CD4-positive, alpha-beta T cell (primary cell): ENCODE results near the gene C1QL4. TPM values are rescaled to one million over a fixed set of nuclear protein-coding genes. Genes with fewer than 3 reads are reported as not detected.

ENCODE experiments used
- ATAC-seq: fragments of 200-7000 bp; cut with Tn5 transposase; one replicate; pipeline ENCODE4 v1.10.0; 2022; ENCODE audit warnings: mild to moderate bottlenecking; ENCODE audit not compliant: poor library complexity
- CTCF ChIA-PET: fragments of 350-600 bp; sonication (Branson Sonifier 250); formaldehyde crosslinking; loops from one replicate; lab custom pipeline; 2021; ENCODE audit warnings: antibody characterized with exemption, inconsistent platforms; lab: Charles Lee
- POLR2A ChIA-PET: fragments of 350-600 bp; sonication (Branson Sonifier 250); formaldehyde crosslinking; loops from one replicate; lab custom pipeline; 2021; ENCODE audit warnings: antibody characterized with exemption, inconsistent platforms; lab: Charles Lee
- DNase-seq, 14 experiments: peaks; one replicate each; pipeline ENCODE4 v3.0.0-alpha.2; 2013 to 2020; ENCODE audit warnings: mixed read lengths in 2 of 14
- H3K27ac ChIP-seq, 2 donors: one replicate each; pipeline versions ENCODE4 v1.5.1 to v1.7.0; 2013; ENCODE audit warnings: low read length in 2 of 2, low read depth in 1 of 2, mild to moderate bottlenecking in 1 of 2
- H3K27me3 ChIP-seq, 2 experiments: 1 replicate in 1 of 2; 2 replicates in 1 of 2; pipeline versions ENCODE4 v1.6.1 to v1.7.0; 2013; ENCODE audit warnings: low read length in 2 of 2, control low read depth in 1 of 2, mild to moderate bottlenecking in 1 of 2, moderate library complexity in 1 of 2; ENCODE audit not compliant: insufficient read depth in 2 of 2, control insufficient read depth in 1 of 2
- H3K36me3 ChIP-seq: one replicate; pipeline ENCODE4 v1.6.1; 2013; ENCODE audit warnings: low read length, control low read depth; ENCODE audit not compliant: insufficient read depth
- H3K4me1 ChIP-seq: one replicate; pipeline ENCODE4 v1.6.1; 2013; ENCODE audit warnings: low read length, control low read depth; ENCODE audit not compliant: insufficient read depth
- H3K4me3 ChIP-seq: one replicate; pipeline ENCODE4 v1.5.1; 2013; ENCODE audit warnings: mild to moderate bottlenecking, low read length, moderate library complexity
- H3K9me3 ChIP-seq, 2 experiments: 1 replicate in 1 of 2; 2 replicates in 1 of 2; pipeline versions ENCODE4 v1.6.1 to v1.7.0; 2013; ENCODE audit warnings: low read length in 2 of 2, mild to moderate bottlenecking in 2 of 2, control low read depth in 1 of 2, moderate library complexity in 1 of 2; ENCODE audit not compliant: control insufficient read depth in 1 of 2, insufficient read depth in 1 of 2
- H3K27ac Mint-ChIP-seq: one replicate; pipeline ENCODE4 v1.8.0; 2020; ENCODE audit warnings: mixed read lengths
- H3K27me3 Mint-ChIP-seq: one replicate; pipeline ENCODE4 v1.8.0; 2021; ENCODE audit warnings: mixed read lengths
- H3K36me3 Mint-ChIP-seq: one replicate; pipeline ENCODE4 v1.8.0; 2021; ENCODE audit warnings: low read depth, mixed read lengths
- H3K4me1 Mint-ChIP-seq: one replicate; pipeline ENCODE4 v1.8.0; 2021; ENCODE audit warnings: low read depth, mixed read lengths
- H3K4me3 Mint-ChIP-seq: one replicate; pipeline ENCODE4 v1.8.0; 2020; ENCODE audit warnings: mild to moderate bottlenecking, mixed read lengths
- H3K9me3 Mint-ChIP-seq: one replicate; pipeline ENCODE4 v1.8.0; 2020; ENCODE audit warnings: mixed read lengths
- intact Hi-C, 2 experiments: fragments of 100-400 bp; cut with DNase I in 1 of 2; cut with micrococcal nuclease in 1 of 2; formaldehyde crosslinking; loops; one replicate each; pipeline versions ENCODE4 v1.15.1 to v1.9.0; 2023 to 2025; cut with DNase I, micrococcal nuclease
- total RNA-seq, 174 experiments: library from RNA in 2 of 174; stranded (reverse) in 2 of 174; gene quantifications; one replicate each; pipeline ENCODE4 v1.2.3 and lab custom pipeline; 2021 to 2026
- TF ChIP-seq, protein P1 (sequence below): fragments of 200-600 bp; IDR thresholded peaks from one replicate; pipeline ENCODE4 v1.8.0; 2022; ENCODE audit warnings: antibody characterized with exemption, mild to moderate bottlenecking

Gene C1QL4
- total RNA-seq, 2 experiments from 2014 or later: not detected

DNA sequence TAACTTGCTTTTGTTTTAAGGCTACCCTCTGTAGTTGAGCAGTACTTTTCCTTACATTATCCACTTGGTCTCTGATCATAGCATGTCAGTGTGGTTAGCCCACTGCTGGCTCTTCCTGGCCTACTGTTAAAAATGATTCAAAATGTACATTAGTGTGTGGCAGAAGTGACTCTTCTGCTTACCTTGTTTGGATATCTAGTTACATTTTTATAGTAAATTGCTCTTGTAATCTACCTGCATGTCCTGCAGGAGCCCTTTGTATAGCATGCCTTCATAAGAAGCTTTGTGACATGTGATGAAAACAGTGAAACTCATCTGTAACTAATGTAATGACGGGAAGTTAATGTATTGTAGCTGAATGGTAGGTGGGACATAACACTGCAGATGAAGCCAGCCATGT, 38.4 kb upstream of the C1QL4 start:
- Histone ChIP-seq H3K4me1 (no peaks in the 10 kb centered on the region), H3K27me3 (no peaks in the 10 kb centered on the region), H3K9me3 (no peaks in the 10 kb centered on the region), H3K4me3 (no peak overlapping the region), H3K36me3 (no peaks in the 10 kb centered on the region), H3K27ac (no peak overlapping the region)
- Mint-ChIP-seq H3K27me3 (no peaks in the 10 kb centered on the region), H3K36me3 (no peaks in the 10 kb centered on the region), H3K4me3 (no peak overlapping the region), H3K9me3 (no peaks in the 10 kb centered on the region), H3K4me1 (peaks cover 2% of the 10 kb centered on the region), H3K27ac (no peak overlapping the region)
- POLR2A ChIA-PET: interaction anchor here (2.0 kb wide), 1 partner anchor 8 kb away, joined by 12 read pairs; the partner anchor contains the start of gene SPATS2
- TF ChIP-seq, protein P1, sequence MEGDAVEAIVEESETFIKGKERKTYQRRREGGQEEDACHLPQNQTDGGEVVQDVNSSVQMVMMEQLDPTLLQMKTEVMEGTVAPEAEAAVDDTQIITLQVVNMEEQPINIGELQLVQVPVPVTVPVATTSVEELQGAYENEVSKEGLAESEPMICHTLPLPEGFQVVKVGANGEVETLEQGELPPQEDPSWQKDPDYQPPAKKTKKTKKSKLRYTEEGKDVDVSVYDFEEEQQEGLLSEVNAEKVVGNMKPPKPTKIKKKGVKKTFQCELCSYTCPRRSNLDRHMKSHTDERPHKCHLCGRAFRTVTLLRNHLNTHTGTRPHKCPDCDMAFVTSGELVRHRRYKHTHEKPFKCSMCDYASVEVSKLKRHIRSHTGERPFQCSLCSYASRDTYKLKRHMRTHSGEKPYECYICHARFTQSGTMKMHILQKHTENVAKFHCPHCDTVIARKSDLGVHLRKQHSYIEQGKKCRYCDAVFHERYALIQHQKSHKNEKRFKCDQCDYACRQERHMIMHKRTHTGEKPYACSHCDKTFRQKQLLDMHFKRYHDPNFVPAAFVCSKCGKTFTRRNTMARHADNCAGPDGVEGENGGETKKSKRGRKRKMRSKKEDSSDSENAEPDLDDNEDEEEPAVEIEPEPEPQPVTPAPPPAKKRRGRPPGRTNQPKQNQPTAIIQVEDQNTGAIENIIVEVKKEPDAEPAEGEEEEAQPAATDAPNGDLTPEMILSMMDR: no peak
- intact Hi-C loops: no loop called here
- DNase-seq: no peak
- no peak for ATAC-seq
- CTCF ChIA-PET: interaction anchor here (1.0 kb wide), 1 partner anchor 29 kb away, joined by 3 read pairs; no protein-coding TSS in a partner anchor

DNA sequence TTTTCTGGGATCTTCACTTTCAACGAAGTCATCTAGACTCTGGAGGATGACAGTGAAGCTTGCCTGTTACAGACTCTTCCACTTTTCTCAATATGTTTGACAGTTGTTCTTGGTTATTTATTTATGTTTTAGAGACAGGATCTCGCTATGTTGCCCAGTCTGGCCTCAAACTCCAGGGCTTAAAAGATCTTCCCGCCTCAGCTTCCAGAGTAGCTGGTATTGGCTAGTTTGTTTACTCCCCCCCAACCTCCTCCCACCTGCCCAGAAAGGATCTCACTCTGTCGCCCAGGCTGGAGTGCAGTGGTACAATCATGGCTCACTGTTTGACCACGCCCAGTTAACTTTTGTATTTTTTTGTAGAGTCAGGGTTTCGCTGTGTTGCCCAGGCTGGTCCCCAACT, 33.6 kb upstream of the C1QL4 start:
- Histone ChIP-seq H3K27ac (no peak overlapping the region), H3K36me3 (no peaks in the 10 kb centered on the region), H3K27me3 (no peaks in the 10 kb centered on the region), H3K9me3 (no peaks in the 10 kb centered on the region), H3K4me3 (no peak overlapping the region), H3K4me1 (peaks cover 15% of the 10 kb centered on the region)
- no peak overlapping the region for H3K4me3 Mint-ChIP-seq
- ChIA-PET CTCF (interaction anchor here (1.3 to 7.0 kb wide), 4 partner anchors 13 to 143 kb away, joined by 3 to 33 read pairs (median 5); partner anchors contain the start of gene DNAJC22), POLR2A (no interaction called here)
- H3K27me3 Mint-ChIP-seq: no peaks in the 10 kb centered on the region
- intact Hi-C loops: no loop called here
- peaks cover 28% of the 10 kb centered on the region for H3K4me1 Mint-ChIP-seq
- ATAC-seq: no peak
- TF ChIP-seq, protein P1: no peak
- H3K27ac Mint-ChIP-seq: peak overlapping the region; percentile 56
- no peak for DNase-seq
- H3K9me3 Mint-ChIP-seq: no peaks in the 10 kb centered on the region
- peaks cover 9% of the 10 kb centered on the region for H3K36me3 Mint-ChIP-seq

DNA sequence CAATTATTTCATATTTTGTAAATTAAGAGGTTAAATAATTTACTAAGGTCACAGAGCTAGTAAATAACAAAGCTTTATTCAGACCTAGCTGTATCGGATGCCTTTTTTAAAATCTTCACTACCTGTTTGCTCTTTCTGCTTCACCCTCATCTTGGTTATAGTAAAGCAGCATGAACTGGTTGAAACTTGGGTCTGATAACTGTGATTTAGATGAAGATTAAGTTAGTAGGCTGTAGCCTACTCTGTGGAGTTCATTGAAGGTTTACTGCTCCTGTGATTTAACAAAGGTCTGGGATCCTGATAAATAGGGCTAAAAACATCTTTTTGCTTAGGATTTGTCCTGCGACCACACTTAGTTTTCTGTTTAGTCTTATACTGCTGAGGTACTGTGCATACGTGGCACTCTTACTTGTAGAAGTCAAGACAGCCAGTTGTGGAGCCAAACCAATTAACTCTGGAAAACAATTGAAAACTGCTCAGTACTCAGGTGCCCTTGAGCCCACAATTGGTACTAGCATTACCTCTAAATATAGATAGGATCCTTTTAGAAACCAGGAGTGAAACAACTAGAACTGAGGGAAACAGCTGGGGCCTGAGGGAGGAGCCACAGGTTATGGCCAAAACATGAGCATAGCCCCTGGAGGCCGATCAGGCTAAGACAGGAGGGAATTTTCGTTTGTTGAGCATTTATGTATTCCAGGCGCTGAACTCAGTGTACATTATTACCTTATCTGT, 32.6 kb upstream of the C1QL4 start:
- no peak for ATAC-seq
- H3K27ac ChIP-seq: no peak overlapping the region

More for the DNA sequence above, 32.6 kb upstream of the C1QL4 start:
- CTCF ChIA-PET: interaction anchor here (1.3 to 7.0 kb wide), 3 partner anchors 22 to 144 kb away, joined by 3 to 33 read pairs (median 6); partner anchors contain the start of gene DNAJC22
- Mint-ChIP-seq H3K36me3 (peaks cover 9% of the 10 kb centered on the region), H3K9me3 (no peaks in the 10 kb centered on the region), H3K4me1 (peaks cover 30% of the 10 kb centered on the region), H3K27ac (peak overlapping the region; percentile 76), H3K27me3 (no peaks in the 10 kb centered on the region), H3K4me3 (peak overlapping the region; percentile 71)
- POLR2A ChIA-PET: interaction anchor here (1.2 to 1.3 kb wide), 2 partner anchors 20 to 106 kb away, joined by 3 to 5 read pairs; no protein-coding TSS in a partner anchor
- H3K4me3 ChIP-seq: no peak overlapping the region
- no peaks in the 10 kb centered on the region for H3K9me3 ChIP-seq
- TF ChIP-seq, protein P1: no peak
- DNase-seq: peak in 3 of 14 experiments; percentile 17 to 61 (median 50)
- H3K27me3 ChIP-seq: no peaks in the 10 kb centered on the region
- no peaks in the 10 kb centered on the region for H3K36me3 ChIP-seq
- H3K4me1 ChIP-seq: peaks cover 15% of the 10 kb centered on the region
- intact Hi-C loops: loop anchor here in 1 of 2 experiments (10.0 kb wide), 1 partner anchor 335 kb away; the partner anchor contains the start of gene FMNL3
